OCI-LY1 (cell line): Measurements from ENCODE around the gene RPRD2.

Experiments
- H2AFZ ChIP-seq: fragments of 200-600 bp; sonication (generic), shearing (Covaris generic); 2 replicates; pipeline ENCODE4 v1.6.0; 2014; ENCODE audit warnings: antibody characterized with exemption, mild to moderate bottlenecking, low read length
- H3F3A ChIP-seq: fragments of 200-600 bp; sonication (generic), shearing (Covaris generic); 2 replicates; pipeline ENCODE4 v1.6.0; 2014; ENCODE audit warnings: mild to moderate bottlenecking, antibody characterized with exemption, low read length, moderate library complexity; ENCODE audit not compliant: insufficient read depth
- H3K27ac ChIP-seq: fragments of 200-600 bp; sonication (generic); 2 replicates; pipeline ENCODE4 v1.5.1; 2014; ENCODE audit warnings: low read length, mixed run types, mild to moderate bottlenecking, low read depth; ENCODE audit not compliant: poor library complexity, severe bottlenecking
- H3K27me3 ChIP-seq: fragments of 200-600 bp; sonication (generic); 2 replicates; pipeline ENCODE4 v1.6.0; 2014; ENCODE audit warnings: antibody characterized with exemption, mild to moderate bottlenecking, low read length, moderate library complexity; ENCODE audit not compliant: insufficient read depth
- H3K36me3 ChIP-seq: fragments of 200-600 bp; sonication (generic); 2 replicates; pipeline ENCODE4 v1.6.1; 2014; ENCODE audit warnings: mild to moderate bottlenecking, antibody characterized with exemption, low read length, moderate library complexity, mixed read lengths; ENCODE audit not compliant: insufficient read depth
- H3K4me1 ChIP-seq: fragments of 200-600 bp; sonication (generic); 2 replicates; pipeline ENCODE4 v1.5.1; 2014; ENCODE audit warnings: mild to moderate bottlenecking, low read length, moderate library complexity; ENCODE audit not compliant: insufficient read depth, severe bottlenecking
- H3K4me2 ChIP-seq: fragments of 200-600 bp; sonication (generic), shearing (Covaris generic); 2 replicates; pipeline ENCODE4 v1.6.1; 2014; ENCODE audit warnings: low read length
- H3K4me3 ChIP-seq: fragments of 200-600 bp; sonication (generic); 2 replicates; pipeline ENCODE4 v1.5.1; 2014; ENCODE audit warnings: low read length, low read depth, mild to moderate bottlenecking, mixed read lengths; ENCODE audit not compliant: poor library complexity, severe bottlenecking
- H3K79me2 ChIP-seq: fragments of 200-600 bp; shearing (Covaris generic); 2 replicates; pipeline ENCODE4 v1.6.1; 2016; ENCODE audit warnings: mixed run types, low read length, mixed read lengths; ENCODE audit not compliant: insufficient read depth
- H3K9ac ChIP-seq: fragments of 200-600 bp; sonication (generic), shearing (Covaris generic); 2 replicates; pipeline ENCODE4 v1.6.1; 2014; ENCODE audit warnings: mild to moderate bottlenecking, low read length, mixed read lengths
- H3K9me2 ChIP-seq: fragments of 200-600 bp; sonication (generic), shearing (Covaris generic); 2 replicates; pipeline ENCODE4 v1.6.1; 2014; ENCODE audit warnings: low read depth, mild to moderate bottlenecking, low read length, mixed read lengths
- H3K9me3 ChIP-seq: fragments of 200-600 bp; shearing (Covaris generic); 2 replicates; pipeline ENCODE4 v1.6.1; 2014; ENCODE audit warnings: low read length, mixed read lengths
- H4K20me1 ChIP-seq: fragments of 200-600 bp; sonication (generic), shearing (Covaris generic); 2 replicates; pipeline ENCODE4 v1.6.0; 2016; ENCODE audit warnings: mild to moderate bottlenecking, low read length; ENCODE audit not compliant: insufficient read depth
- EZH2 ChIP-seq: fragments of 200-600 bp; sonication (generic), shearing (Covaris generic); IDR thresholded peaks from 2 replicates; pipeline ENCODE4 v1.8.0; 2017; ENCODE audit warnings: borderline replicate concordance, mixed run types, mild to moderate bottlenecking, antibody characterized with exemption, low read length, moderate library complexity, mixed read lengths
- TF ChIP-seq, protein P1 (sequence below): fragments of 200-600 bp; sonication (generic), shearing (Covaris generic); IDR thresholded peaks from 2 replicates; pipeline ENCODE4 v1.5.1; 2017; ENCODE audit warnings: mild to moderate bottlenecking, antibody characterized with exemption, low read length, moderate library complexity, mixed read lengths

RPRD2 gene

DNA sequence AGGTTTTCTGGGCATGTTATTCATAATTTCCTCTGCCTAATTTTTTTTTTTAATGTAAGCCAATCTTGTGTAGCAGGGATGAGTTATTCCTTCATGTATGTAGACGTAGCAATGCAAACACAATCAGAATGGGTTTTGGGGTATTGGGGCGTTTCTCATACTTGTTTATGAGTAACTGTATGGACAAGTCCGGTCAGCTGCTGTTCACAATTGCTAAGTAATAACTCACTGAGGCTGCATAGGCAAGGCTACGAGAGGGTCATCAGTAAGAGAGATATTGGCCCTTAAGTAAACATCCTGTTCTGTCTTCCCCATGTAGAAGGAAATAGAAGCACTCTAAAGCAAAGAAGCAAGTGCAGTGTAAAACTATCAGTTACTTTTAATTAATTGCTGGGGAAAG, 113.8 kb downstream of the RPRD2 start:
- Histone ChIP-seq H3K9me2 (no peaks in the 10 kb centered on the region), H3K36me3 (peaks cover 5% of the 10 kb centered on the region), H2AFZ (no peak overlapping the region), H3K9me3 (no peaks in the 10 kb centered on the region), H3K9ac (no peak overlapping the region), H3F3A (no peaks in the 10 kb centered on the region), H3K27me3 (no peaks in the 10 kb centered on the region), H4K20me1 (no peaks in the 10 kb centered on the region), H3K27ac (no peak overlapping the region), H3K4me3 (no peak overlapping the region), H3K4me1 (no peaks in the 10 kb centered on the region), H3K4me2 (no peak overlapping the region), H3K79me2 (no peaks in the 10 kb centered on the region)
- TF ChIP-seq EZH2: no peak
- TF ChIP-seq, protein P1, sequence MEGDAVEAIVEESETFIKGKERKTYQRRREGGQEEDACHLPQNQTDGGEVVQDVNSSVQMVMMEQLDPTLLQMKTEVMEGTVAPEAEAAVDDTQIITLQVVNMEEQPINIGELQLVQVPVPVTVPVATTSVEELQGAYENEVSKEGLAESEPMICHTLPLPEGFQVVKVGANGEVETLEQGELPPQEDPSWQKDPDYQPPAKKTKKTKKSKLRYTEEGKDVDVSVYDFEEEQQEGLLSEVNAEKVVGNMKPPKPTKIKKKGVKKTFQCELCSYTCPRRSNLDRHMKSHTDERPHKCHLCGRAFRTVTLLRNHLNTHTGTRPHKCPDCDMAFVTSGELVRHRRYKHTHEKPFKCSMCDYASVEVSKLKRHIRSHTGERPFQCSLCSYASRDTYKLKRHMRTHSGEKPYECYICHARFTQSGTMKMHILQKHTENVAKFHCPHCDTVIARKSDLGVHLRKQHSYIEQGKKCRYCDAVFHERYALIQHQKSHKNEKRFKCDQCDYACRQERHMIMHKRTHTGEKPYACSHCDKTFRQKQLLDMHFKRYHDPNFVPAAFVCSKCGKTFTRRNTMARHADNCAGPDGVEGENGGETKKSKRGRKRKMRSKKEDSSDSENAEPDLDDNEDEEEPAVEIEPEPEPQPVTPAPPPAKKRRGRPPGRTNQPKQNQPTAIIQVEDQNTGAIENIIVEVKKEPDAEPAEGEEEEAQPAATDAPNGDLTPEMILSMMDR: no peak

DNA sequence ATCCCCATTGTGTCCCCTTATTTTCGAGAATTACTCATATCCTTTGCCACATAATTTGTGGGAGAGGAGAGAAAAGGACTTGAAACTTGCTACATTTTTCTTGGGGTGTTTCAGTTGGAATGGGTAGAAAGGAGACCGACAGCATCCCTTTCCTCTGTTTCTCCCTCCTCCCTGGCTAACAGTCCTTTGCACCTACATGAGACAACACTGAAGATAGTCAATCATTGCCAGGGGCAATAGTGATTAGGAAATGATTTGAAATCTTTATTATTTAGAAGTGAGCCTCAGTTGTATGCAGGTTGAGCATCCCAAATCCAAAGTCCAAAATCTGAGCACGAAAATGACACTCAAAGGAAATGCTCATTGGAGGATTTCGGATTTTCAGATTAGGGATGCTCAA, 115.4 kb downstream of the RPRD2 start:
- Histone ChIP-seq H3K4me1 (no peaks in the 10 kb centered on the region), H3K9me2 (no peaks in the 10 kb centered on the region), H3K9me3 (no peaks in the 10 kb centered on the region), H3K36me3 (no peaks in the 10 kb centered on the region), H3K4me2 (no peak overlapping the region), H3K27me3 (no peaks in the 10 kb centered on the region), H3K27ac (no peak overlapping the region), H3K4me3 (no peak overlapping the region), H2AFZ (no peak overlapping the region), H4K20me1 (no peaks in the 10 kb centered on the region), H3K9ac (no peak overlapping the region), H3K79me2 (no peaks in the 10 kb centered on the region), H3F3A (no peaks in the 10 kb centered on the region)
- TF ChIP-seq, protein P1: no peak
- TF ChIP-seq EZH2: no peak

DNA sequence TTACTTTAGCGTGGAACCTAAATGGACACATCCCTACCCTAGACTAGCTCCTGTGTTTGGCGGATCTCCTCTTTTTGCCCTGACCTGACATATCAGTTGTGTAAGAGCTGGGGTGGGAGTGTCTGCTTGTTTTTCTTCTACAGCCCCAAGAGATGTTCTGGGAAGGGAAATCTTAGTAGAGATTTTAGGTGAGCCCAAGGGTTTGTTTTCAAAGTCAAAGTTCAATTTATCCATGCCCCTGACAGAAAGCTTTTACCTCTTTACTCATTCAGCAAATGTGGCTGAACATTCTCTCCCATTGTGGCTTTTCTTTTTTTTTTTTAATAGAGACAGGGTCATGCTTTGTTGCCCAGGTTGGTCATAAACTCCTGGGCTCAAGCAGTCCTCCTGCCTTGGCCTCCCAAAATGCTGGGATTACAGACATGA, 116.0 kb downstream of the RPRD2 start:
- H3K9me2 ChIP-seq: no peaks in the 10 kb centered on the region
- H3K4me1 ChIP-seq: no peaks in the 10 kb centered on the region
- no peaks in the 10 kb centered on the region for H3K36me3 ChIP-seq
- H3K27ac ChIP-seq: no peak overlapping the region
- H3K4me2 ChIP-seq: no peak overlapping the region
- no peaks in the 10 kb centered on the region for H4K20me1 ChIP-seq
- H3K79me2 ChIP-seq: no peaks in the 10 kb centered on the region
- H3F3A ChIP-seq: no peaks in the 10 kb centered on the region
- no peak overlapping the region for H3K4me3 ChIP-seq
- no peak overlapping the region for H3K9ac ChIP-seq
- TF ChIP-seq, protein P1: no peak
- TF ChIP-seq EZH2: no peak
- no peaks in the 10 kb centered on the region for H3K27me3 ChIP-seq
- H3K9me3 ChIP-seq: no peaks in the 10 kb centered on the region
- no peak overlapping the region for H2AFZ ChIP-seq
